SK-N-MC (cell line): ENCODE results near the gene MS4A15.
"Not testable (repeated sequence)": the region's sequence is repeated elsewhere in the genome, so short reads cannot be mapped to it uniquely, and the experiment has no call there.

Experiments used
- DNase-seq: peaks from one replicate; pipeline ENCODE4 v3.0.0-alpha.2; 2011; ENCODE audit warnings: low read depth, low spot score
- H3K27ac ChIP-seq: fragments of 200-600 bp; sonication (generic); 2 replicates; pipeline ENCODE4 v1.5.1; 2016; ENCODE audit warnings: mixed run types
- H3K36me3 ChIP-seq: fragments of 200-600 bp; sonication (generic); 2 replicates; pipeline ENCODE4 v1.6.1; 2017; ENCODE audit warnings: antibody characterized with exemption, low read length, mixed read lengths; ENCODE audit not compliant: insufficient read depth
- H3K4me3 ChIP-seq: fragments of 200-600 bp; sonication (generic); 2 replicates; pipeline ENCODE4 v1.5.1; 2016
- H3K9ac ChIP-seq: fragments of 200-600 bp; sonication (generic); 2 replicates; pipeline ENCODE4 v1.8.0; 2017; ENCODE audit warnings: mixed run types, mixed read lengths; ENCODE audit not compliant: insufficient read length
- H3K9me3 ChIP-seq: fragments of 200-600 bp; sonication (generic); 2 replicates; pipeline ENCODE4 v1.6.1; 2017; ENCODE audit warnings: low read depth, mild to moderate bottlenecking, antibody characterized with exemption, low read length, moderate library complexity, mixed read lengths
- EZH2 ChIP-seq: fragments of 200-600 bp; sonication (generic); IDR thresholded peaks from one replicate; pipeline ENCODE4 v1.6.1; 2017; ENCODE audit warnings: antibody characterized with exemption
- FOXP2 ChIP-seq: optimal IDR thresholded peaks from 2 replicates; pipeline ENCODE3; 2011; ENCODE audit warnings: mild to moderate bottlenecking, moderate library complexity; ENCODE audit not compliant: insufficient read depth; ENCODE audit errors: extremely low read length, control extremely low read depth
- POLR2AphosphoS5 ChIP-seq: IDR thresholded peaks from 2 replicates; pipeline ENCODE4 v1.6.1; 2012; ENCODE audit warnings: mild to moderate bottlenecking, low read depth, low read length, borderline replicate concordance

The MS4A15 gene, protein sequence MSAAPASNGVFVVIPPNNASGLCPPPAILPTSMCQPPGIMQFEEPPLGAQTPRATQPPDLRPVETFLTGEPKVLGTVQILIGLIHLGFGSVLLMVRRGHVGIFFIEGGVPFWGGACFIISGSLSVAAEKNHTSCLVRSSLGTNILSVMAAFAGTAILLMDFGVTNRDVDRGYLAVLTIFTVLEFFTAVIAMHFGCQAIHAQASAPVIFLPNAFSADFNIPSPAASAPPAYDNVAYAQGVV

GRCh38 chr11:60756307-60757032 is at the start of gene MS4A15:
TSS of gene MS4A15 (plus strand) at chr11:60756867. CDS start at chr11:60763734, 6,867 bp downstream.
- no peak for DNase-seq
- TF ChIP-seq EZH2, result no peak
- no peak for TF ChIP-seq FOXP2
- TF ChIP-seq POLR2AphosphoS5, result no peak
- Histone ChIP-seq H3K27ac (no peak within 1 kb of the TSS), H3K9ac (no peak within 1 kb of the TSS), H3K9me3 (no peaks in the 10 kb centered on the region), H3K36me3 (no peaks in the 10 kb centered on the region), H3K4me3 (no peak within 1 kb of the TSS)

GRCh38 chr11:60706931-60707330 is 49.7 kb upstream of the MS4A15 start:
- no peak overlapping the region for H3K9ac ChIP-seq
- TF ChIP-seq EZH2 (no peak), POLR2AphosphoS5 (no peak), FOXP2 (no peak)

DNA sequence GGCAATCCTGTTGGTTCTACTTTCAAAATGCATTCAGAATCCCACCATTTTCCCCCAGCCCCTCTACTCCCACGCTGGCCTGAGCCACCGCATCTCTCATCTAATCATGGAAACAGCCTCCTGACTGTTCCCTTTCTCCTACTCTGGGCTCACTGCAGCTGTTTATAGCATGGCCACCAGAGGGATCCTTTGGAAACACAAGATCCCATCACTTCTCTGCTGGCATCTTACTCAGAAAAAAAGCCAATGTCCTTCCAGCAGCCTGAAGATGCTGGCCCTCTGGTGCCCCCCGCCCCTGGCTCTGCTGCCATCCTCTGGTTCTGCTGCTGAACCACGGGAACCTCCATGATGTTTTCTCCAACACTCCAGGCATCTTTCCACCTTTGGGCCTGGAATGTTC is 46.2 kb upstream of the MS4A15 start:
- Histone ChIP-seq H3K4me3 (no peak overlapping the region), H3K27ac (no peak overlapping the region), H3K9ac (no peak overlapping the region), H3K36me3 (no peaks in the 10 kb centered on the region), H3K9me3 (no peaks in the 10 kb centered on the region)
- TF ChIP-seq EZH2, result no peak
- no peak for TF ChIP-seq FOXP2
- no peak for TF ChIP-seq POLR2AphosphoS5
- DNase-seq, result no peak

More at GRCh38 chr11:60706931-60707330, 49.7 kb upstream of the MS4A15 start:
- DNase-seq, result no peak
- no peaks in the 10 kb centered on the region for H3K9me3 ChIP-seq
- no peaks in the 10 kb centered on the region for H3K36me3 ChIP-seq
- no peak overlapping the region for H3K27ac ChIP-seq
- no peak overlapping the region for H3K4me3 ChIP-seq

GRCh38 chr11:60711276-60711675 is 45.4 kb upstream of the MS4A15 start:
- no peak overlapping the region for H3K4me3 ChIP-seq
- no peaks in the 10 kb centered on the region for H3K36me3 ChIP-seq
- no peak overlapping the region for H3K9ac ChIP-seq

DNA sequence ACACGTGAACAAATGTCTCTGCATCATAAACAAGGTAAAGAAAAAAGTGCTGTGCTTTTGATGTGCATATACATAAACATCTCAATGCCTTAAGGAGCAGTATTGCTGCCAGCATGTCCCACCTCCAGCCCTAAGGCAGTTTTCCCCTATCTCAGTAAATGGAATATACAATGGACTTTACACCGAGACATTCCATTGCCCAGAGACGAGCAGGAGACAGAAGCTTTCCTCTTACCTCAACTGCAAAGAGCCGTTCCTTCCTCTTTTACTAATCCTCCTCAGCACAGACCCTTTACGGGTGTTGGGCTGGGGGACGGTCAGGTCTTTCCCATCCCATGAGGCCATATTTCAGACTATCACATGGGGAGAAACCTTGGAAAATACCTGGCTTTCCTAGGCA is 43.2 kb upstream of the MS4A15 start:
- not testable (repeated sequence) for H3K4me3 ChIP-seq, H3K9ac ChIP-seq, H3K9me3 ChIP-seq, DNase-seq, H3K27ac ChIP-seq, H3K36me3 ChIP-seq

More at GRCh38 chr11:60711276-60711675, 45.4 kb upstream of the MS4A15 start:
- no peak for TF ChIP-seq EZH2
- no peak for TF ChIP-seq POLR2AphosphoS5
- TF ChIP-seq FOXP2, result no peak
- no peak overlapping the region for H3K27ac ChIP-seq
- DNase-seq, result no peak
- no peaks in the 10 kb centered on the region for H3K9me3 ChIP-seq

DNA sequence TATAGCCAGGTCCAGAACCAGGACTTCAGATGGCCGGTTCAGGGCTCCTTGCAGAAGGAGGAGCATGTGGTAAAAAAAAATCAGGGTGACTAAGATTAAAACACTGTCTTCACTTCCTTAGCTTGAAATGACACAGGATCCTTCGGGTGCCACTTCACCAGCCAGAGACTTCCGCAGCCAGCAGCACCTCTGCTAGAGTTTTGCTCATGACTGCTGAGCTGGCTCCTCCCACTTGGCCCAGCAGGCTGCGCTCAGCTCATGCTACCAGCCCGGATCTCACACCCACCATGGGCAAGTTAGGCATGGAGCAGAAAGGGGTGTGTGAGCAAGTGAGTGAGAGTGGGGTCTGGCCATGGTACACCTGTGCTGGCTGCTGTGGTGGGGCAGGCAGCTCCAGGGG is 38.7 kb upstream of the MS4A15 start:
- Histone ChIP-seq H3K4me3 (no peak overlapping the region), H3K36me3 (no peaks in the 10 kb centered on the region), H3K27ac (no peak overlapping the region), H3K9me3 (no peaks in the 10 kb centered on the region), H3K9ac (no peak overlapping the region)
- TF ChIP-seq POLR2AphosphoS5, result no peak
- no peak for DNase-seq

DNA sequence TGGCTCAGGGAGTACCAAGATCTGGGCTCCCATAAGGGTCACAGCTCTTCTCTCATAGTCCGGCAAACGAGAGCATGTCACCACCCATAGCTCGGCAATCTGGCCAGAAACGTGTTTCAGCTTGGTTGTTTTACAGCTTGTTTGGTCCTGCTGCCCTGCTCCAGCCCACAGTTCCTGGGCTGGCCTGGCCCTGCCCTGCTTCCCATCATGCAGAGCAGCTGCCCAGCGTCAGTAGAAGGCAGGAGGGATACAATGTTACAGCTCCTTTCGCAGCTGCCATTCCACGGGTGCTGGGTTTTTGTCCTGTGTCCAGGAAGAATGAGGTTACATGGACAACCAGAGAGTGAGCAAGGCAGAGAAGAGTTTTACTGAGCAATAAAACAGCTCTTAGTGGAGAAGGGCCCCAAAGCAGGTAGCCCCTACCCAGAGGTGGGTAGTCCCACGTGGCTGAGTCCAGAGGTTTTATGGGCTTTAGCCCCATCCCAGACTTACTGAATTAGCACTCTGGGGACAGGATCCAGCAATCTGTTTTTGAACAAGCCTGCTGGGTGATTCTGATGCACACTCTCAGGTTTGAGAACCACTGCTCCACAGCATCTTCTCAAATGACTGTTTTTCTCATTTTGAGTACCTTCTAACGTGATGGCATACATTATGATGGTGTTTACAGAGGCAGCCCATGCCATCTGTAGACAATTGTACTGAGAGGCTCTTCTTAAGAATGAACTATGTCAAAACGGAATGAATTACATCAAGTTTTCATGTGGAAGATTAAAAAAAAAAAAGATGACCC is 37.9 kb upstream of the MS4A15 start:
- TF ChIP-seq POLR2AphosphoS5 (no peak), EZH2 (no peak), FOXP2 (no peak)
- no peak for DNase-seq
- no peaks in the 10 kb centered on the region for H3K9me3 ChIP-seq
- no peak overlapping the region for H3K9ac ChIP-seq
- no peaks in the 10 kb centered on the region for H3K36me3 ChIP-seq
- no peak overlapping the region for H3K27ac ChIP-seq
- H3K4me3 ChIP-seq, result no peak overlapping the region

GRCh38 chr11:60719391-60719790 is 37.3 kb upstream of the MS4A15 start:
- Histone ChIP-seq H3K4me3 (no peak overlapping the region), H3K36me3 (no peaks in the 10 kb centered on the region), H3K9me3 (no peaks in the 10 kb centered on the region), H3K27ac (no peak overlapping the region), H3K9ac (no peak overlapping the region)
- no peak for TF ChIP-seq POLR2AphosphoS5
- TF ChIP-seq EZH2, result no peak
- no peak for TF ChIP-seq FOXP2
- no peak for DNase-seq

DNA sequence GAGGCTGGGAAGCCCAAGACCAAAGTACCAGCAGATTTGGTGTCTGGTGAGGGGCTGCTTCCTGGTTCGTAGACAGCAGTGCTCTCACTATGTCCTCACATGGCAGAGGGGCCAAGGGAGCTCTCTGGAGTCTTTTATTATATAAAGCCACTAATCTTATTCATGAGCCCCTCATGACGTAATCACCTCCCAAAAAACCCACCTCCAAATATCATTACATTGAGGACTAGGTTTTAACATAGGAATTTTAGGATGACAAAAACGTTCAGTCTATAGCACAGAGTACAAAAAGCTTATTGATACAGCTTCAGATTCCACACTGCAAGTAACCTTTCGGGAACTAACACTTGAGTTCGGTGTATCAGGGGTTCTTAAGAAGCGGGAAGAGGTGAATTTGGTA is 36.2 kb upstream of the MS4A15 start:
- H3K9ac ChIP-seq, result no peak overlapping the region
- H3K9me3 ChIP-seq, result no peaks in the 10 kb centered on the region
- no peak for TF ChIP-seq POLR2AphosphoS5
- TF ChIP-seq FOXP2, result no peak
- no peak for TF ChIP-seq EZH2
- H3K27ac ChIP-seq, result no peak overlapping the region
- no peaks in the 10 kb centered on the region for H3K36me3 ChIP-seq
- no peak overlapping the region for H3K4me3 ChIP-seq
- DNase-seq, result no peak
